Lower lobe of right lung (tissue), 2 donors: ENCODE measurements around the gene PRAC1. TPM values are rescaled to one million over a fixed set of nuclear protein-coding genes. Genes with fewer than 3 reads are reported as not detected.

Experiments used
- ATAC-seq, 2 donors: fragments of 200-7000 bp; cut with Tn5 transposase; one replicate each; pipeline ENCODE4 v1.9.1; 2020 to 2022; ENCODE audit warnings: mild to moderate bottlenecking in 2 of 2, moderate library complexity in 2 of 2
- DNase-seq: peaks from one replicate; pipeline ENCODE4 v3.0.0-alpha.2; 2020
- H3K27ac ChIP-seq: fragments of 200-600 bp; one replicate; pipeline ENCODE4 v1.8.0; 2022
- H3K27me3 ChIP-seq: fragments of 200-600 bp; one replicate; pipeline ENCODE4 v1.8.0; 2022; ENCODE audit warnings: low read depth
- H3K36me3 ChIP-seq: fragments of 200-600 bp; one replicate; pipeline ENCODE4 v1.8.0; 2022; ENCODE audit warnings: mild to moderate bottlenecking
- H3K4me1 ChIP-seq: fragments of 200-600 bp; one replicate; pipeline ENCODE4 v1.8.0; 2022
- H3K4me3 ChIP-seq: fragments of 200-600 bp; one replicate; pipeline ENCODE4 v1.8.0; 2022; ENCODE audit warnings: mild to moderate bottlenecking
- H3K9me3 ChIP-seq: fragments of 200-600 bp; one replicate; pipeline ENCODE4 v1.8.0; 2022
- intact Hi-C: fragments of 100-400 bp; cut with DNase I; formaldehyde crosslinking; loops from one replicate; pipeline ENCODE4 v1.11.0; 2022
- long read RNA-seq: library from polyadenylated mRNA; unstranded; transcript quantifications from one replicate; pipeline ENCODE4 v2.0.0, GENCODE V29; 2021
- total RNA-seq: library from RNA; stranded (reverse); fragmentation: NEBNext Ultra II Directional; extraction: Animal tissue kit (Norgen Biotek cat#: 25700); gene quantifications from one replicate; pipeline ENCODE4 v1.2.1, GENCODE V29; 2021
- TF ChIP-seq, protein P1 (sequence below): fragments of 200-600 bp; IDR thresholded peaks from one replicate; pipeline ENCODE4 v1.8.0; 2022; ENCODE audit warnings: antibody characterized with exemption, mild to moderate bottlenecking
- donor health status: DM: no; HTN: yes; CAD: no; lungs with severe emphysema.

PRAC1 gene
- total RNA-seq: not detected
- long read RNA-seq: 0 reads

DNA sequence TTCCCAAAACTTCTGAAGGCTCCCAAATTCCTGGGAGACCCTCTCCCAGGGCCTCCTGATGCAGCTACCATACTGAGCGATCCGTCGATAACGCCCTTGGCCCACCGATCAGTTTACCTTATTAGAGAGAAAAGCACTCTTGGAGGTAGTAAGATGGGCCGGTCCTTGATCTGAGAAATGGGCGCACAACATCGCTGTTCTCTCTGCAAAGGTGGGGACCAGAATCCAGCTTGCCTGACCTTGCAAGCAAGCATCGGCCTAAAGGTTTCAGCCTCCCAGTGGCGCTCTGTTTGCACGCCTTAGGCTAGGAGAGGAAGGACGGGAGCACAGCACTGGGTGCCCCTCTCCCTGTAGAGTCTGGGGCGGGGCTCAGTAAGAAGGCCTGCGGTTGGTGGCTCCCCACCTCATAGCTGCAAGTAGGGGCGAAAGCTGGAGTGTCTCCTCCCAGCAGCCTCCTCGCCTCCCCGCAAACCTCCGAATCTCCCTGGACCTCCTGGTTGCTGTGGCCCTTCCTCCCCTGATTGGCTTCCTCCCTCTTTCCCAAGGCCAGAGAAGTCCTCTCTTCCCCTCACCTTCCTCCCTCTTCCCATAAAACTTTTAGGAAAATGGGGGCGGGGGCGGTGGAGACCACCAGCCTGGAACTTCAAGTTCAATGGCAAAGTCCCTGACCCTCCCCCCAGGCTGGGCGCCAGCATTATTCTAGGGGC lies at the start of gene PRAC1:
PRAC1 (minus strand) TSS at position 318 of the 707 bp plus-strand sequence; CDS start at position 192, 126 bp downstream.
- intact Hi-C loops: no loop called here
- Histone ChIP-seq H3K36me3 (no peaks in the 10 kb centered on the region), H3K27me3 (peaks cover 100% of the 10 kb centered on the region), H3K9me3 (no peaks in the 10 kb centered on the region), H3K27ac (no peak within 1 kb of the TSS), H3K4me3 (peak within 1 kb of the TSS; percentile 17), H3K4me1 (peaks cover 41% of the 10 kb centered on the region)
- TF ChIP-seq, protein P1, sequence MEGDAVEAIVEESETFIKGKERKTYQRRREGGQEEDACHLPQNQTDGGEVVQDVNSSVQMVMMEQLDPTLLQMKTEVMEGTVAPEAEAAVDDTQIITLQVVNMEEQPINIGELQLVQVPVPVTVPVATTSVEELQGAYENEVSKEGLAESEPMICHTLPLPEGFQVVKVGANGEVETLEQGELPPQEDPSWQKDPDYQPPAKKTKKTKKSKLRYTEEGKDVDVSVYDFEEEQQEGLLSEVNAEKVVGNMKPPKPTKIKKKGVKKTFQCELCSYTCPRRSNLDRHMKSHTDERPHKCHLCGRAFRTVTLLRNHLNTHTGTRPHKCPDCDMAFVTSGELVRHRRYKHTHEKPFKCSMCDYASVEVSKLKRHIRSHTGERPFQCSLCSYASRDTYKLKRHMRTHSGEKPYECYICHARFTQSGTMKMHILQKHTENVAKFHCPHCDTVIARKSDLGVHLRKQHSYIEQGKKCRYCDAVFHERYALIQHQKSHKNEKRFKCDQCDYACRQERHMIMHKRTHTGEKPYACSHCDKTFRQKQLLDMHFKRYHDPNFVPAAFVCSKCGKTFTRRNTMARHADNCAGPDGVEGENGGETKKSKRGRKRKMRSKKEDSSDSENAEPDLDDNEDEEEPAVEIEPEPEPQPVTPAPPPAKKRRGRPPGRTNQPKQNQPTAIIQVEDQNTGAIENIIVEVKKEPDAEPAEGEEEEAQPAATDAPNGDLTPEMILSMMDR: no peak
- ATAC-seq (no peak), DNase-seq (no peak)

DNA sequence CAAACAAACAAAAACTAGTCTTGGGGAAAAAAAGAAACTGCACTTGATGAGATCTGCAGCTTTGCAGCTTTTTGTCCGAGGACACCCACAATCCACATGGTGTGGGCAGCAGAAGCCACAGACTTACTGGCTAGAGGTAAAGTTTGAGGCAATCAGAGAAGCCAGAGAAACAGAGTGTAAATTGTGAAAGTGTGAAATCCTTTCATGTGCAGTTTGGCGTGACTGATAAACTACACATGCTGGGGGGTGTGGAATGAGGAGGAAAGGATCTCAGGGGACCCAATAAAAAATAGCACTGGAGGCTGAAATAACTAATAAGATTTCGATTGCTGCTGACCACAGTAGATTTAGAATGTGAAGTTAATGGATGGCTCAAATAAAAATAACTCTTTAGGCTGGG lies 48.6 kb upstream of the PRAC1 start:
- ATAC-seq: no peak

DNA sequence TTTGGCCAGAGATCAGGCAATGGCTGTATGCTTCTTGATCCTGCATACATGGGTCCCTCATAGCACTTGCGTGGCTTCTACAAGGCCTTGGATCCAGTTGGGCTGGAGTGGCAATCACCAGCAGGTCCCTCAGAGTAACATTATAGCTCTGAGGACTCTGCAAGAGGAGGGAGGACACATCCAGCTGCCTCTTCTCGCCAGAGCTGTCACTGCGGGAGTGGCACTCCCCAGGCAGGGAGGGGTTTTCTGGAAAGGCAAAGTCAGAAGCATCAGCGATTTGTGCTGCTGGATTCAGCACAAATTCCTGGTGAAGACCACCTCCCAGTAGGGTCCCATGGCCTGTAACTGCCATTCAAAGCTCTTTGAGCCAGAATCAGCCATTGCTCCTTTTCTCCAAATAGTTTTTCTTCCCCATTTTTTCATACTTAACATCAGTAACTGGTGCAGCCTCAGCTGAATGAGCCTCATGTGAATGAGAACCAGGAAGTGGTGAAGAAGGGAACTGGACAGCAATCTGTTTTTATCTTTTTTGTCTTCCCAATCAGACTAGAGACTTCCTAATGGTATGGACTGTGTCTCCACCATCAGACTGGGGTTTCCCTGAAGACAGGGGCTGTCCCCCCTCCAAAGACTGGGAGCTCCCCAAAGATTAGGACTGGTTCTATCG lies 46.8 kb upstream of the PRAC1 start:
- intact Hi-C loops: no loop called here
- Histone ChIP-seq H3K27ac (no peak overlapping the region), H3K9me3 (no peaks in the 10 kb centered on the region), H3K36me3 (no peaks in the 10 kb centered on the region), H3K4me3 (no peak overlapping the region), H3K4me1 (no peaks in the 10 kb centered on the region), H3K27me3 (peaks cover 36% of the 10 kb centered on the region)
- TF ChIP-seq, protein P1: no peak
- ATAC-seq: no peak
- DNase-seq: no peak

More for the DNA sequence above, 48.6 kb upstream of the PRAC1 start:
- DNase-seq: no peak
- intact Hi-C loops: no loop called here
- Histone ChIP-seq H3K27me3 (peaks cover 36% of the 10 kb centered on the region), H3K27ac (no peak overlapping the region), H3K4me3 (no peak overlapping the region), H3K4me1 (no peaks in the 10 kb centered on the region), H3K36me3 (no peaks in the 10 kb centered on the region), H3K9me3 (no peaks in the 10 kb centered on the region)
- TF ChIP-seq, protein P1: no peak

DNA sequence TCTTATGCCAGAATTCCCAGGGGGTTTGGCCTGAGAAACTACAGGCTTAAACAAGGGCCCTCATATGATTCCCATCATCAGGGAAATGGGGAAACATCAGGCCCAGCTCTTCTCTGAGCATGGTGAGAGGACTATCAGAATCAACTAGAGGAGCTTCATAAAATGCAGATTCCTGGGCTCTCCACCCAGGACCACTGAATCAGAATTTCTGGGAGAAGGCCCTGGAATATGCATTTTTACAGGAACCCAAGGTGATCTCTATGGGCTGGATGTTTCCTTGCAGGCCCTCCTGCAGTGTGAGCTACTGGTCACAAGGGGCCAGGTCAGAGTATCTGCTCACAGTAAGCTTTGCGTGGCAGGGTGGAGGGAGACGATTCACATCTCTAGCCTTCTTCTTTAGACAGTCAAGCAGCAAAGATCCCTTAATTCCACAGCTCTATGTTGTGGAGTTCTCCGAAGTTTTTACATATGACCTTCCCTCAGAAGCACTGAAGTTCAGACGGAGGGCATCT lies 45.0 kb upstream of the PRAC1 start:
- Histone ChIP-seq H3K9me3 (no peaks in the 10 kb centered on the region), H3K27me3 (peaks cover 44% of the 10 kb centered on the region), H3K4me1 (no peaks in the 10 kb centered on the region), H3K36me3 (no peaks in the 10 kb centered on the region), H3K27ac (no peak overlapping the region), H3K4me3 (no peak overlapping the region)
- TF ChIP-seq, protein P1: no peak
- DNase-seq (no peak), ATAC-seq (no peak)
- intact Hi-C loops: no loop called here

DNA sequence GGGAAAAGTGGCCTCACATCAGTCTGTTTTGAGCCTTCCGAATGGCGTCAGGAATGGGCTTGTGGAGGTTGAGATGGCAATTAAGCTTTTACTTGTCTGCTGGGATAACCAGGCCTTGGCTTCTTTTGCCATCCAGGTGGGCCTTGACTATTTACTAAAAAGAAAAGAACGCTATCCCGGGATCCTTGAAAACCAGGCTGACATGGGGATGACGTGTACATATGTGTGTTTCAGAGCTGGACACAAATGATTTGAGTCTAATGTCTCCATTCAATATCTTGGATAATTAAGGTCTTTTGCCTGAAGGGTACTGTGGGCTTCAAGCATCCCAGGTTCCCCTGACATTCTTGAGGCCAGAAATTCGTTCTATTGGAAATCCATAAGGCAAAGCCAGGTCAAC lies 38.8 kb upstream of the PRAC1 start:
- no peaks in the 10 kb centered on the region for H3K9me3 ChIP-seq
- no peaks in the 10 kb centered on the region for H3K36me3 ChIP-seq
- no peak overlapping the region for H3K4me3 ChIP-seq
- H3K27me3 ChIP-seq: peaks cover 79% of the 10 kb centered on the region
- H3K4me1 ChIP-seq: peaks cover 3% of the 10 kb centered on the region
- ATAC-seq (no peak), DNase-seq (no peak)
- TF ChIP-seq, protein P1: no peak
- no peak overlapping the region for H3K27ac ChIP-seq
- intact Hi-C loops: no loop called here
